HG02798 (cell line): ENCODE results near the gene CACNA1D.

Experiments used
- ATAC-seq: cut with Tn5 transposase; IDR thresholded peaks from one replicate; pipeline ENCODE4 v1.9.1; 2021; ENCODE audit warnings: mild to moderate bottlenecking; ENCODE audit not compliant: unreplicated experiment, poor library complexity

Gene CACNA1D

DNA sequence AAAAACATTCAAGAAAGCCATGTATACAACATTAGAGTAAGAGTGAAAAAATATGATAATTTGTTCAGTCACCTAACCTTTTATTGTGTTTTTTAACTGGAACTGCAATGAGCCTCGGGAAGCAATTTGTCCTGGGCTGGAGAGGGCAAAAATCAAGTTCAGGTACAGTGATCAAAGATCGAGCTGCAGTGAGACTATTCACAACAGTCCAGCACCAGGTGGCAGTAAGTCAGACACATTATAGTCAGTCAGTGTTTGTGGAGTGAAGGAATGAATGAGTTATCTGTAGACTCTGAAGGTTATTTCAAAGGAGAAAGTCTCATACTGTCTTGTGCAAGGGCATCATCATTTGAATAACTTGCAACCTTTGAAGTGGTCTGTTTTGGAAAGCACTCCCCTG, 235.2 kb downstream of the CACNA1D start:
- ATAC-seq: peak; percentile 58

DNA sequence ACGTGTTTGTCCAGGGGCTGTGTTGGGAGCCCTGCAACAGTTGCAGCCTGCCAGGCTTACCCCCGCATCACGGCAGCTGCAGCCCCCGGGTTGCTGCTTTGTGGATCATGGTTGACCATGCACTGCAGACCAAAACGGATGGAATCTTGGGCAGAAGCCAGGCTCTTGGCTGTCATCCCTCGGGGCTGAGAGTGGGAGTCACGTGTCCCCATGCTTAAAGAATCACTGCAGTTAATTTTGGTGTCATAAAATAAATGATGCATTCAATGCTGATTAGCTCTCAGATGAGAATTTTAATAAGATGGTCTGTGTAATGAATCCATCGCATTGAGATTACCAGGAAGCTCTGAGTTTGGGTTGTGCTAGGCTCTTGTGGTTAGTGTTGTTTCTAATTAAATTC, 236.2 kb downstream of the CACNA1D start:
- ATAC-seq: no peak

GRCh38 chr3:53731934-53732624, 237.7 kb downstream of the CACNA1D start:
- ATAC-seq: no peak

DNA sequence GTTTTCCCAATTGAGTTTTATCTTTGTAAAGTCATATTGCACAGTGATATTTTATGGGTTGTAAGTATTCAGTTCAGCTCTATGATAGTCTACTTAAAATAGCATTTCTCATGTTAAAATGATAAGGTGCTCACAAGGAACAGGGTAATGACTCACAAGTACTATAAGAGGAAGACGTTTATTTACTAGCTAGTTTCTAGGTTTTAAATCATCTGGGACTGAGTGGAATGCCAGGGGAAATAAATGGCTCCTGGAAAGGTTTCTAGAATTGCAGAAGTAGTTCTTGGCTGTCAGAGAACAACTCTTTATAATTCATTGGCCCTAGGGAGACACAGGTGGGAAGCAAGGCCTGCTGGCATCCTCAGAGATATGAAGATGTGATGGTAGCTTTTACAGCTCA, 239.0 kb downstream of the CACNA1D start:
- no peak for ATAC-seq

GRCh38 chr3:53739966-53740365, 245.6 kb downstream of the CACNA1D start:
- no peak for ATAC-seq

DNA sequence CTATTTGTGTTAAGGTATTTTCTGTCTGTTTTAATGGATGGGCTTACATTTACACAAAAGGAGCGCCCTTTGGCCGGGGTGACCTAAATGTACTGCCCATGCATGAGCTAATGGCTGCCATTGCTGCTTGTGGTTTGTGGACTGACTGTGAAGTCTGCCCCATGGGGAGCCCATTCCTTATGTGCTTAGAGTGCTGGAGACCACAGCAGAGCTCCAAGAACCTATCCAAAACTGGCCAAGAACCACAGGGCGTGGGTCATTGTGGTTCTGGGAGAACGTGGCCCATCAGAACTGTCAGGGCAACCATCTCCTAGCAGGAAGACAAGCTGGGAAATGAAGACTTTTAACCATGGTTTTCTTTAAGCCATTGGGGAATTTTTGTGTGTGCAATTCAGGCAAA, 246.5 kb downstream of the CACNA1D start:
- no peak for ATAC-seq

DNA sequence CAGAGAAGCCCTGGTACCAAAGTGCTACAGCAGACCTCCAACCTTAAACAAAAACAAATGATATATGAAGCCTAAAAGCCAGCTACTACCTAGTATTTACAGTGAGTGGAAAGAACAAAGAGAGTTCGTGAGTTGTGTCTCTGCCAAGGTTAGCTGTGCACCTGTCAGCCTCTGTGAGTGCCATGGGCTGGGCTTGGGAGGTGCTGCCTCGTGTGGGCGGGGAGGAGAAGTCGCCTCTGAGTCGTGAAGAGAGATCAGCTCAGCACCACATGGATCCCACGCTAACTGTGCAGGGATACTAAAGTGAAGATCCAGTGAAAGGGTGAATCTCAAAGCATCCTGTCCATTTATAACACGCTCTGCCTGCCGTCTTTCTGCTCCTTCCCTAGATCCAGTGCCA, 249.9 kb downstream of the CACNA1D start:
- ATAC-seq: no peak

DNA sequence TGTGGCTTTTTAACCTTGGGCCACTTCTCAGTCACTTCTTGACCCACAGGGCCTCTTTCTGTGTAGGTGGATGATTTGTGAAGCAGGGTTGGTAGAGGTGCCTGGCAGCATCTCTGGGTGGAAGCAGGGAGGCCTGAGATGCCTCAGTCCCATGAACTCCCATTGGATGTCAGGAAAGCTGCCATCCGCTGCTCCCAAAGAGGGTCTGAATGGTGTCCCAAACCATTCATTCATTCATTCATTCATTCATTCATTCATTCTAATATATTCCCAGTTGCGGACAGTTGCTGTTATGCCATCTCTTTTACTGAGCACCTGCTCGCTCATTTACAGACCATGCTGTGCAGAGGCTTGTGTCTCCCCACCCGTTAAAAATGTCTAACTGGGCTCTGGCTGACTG, 253.1 kb downstream of the CACNA1D start:
- ATAC-seq: no peak

DNA sequence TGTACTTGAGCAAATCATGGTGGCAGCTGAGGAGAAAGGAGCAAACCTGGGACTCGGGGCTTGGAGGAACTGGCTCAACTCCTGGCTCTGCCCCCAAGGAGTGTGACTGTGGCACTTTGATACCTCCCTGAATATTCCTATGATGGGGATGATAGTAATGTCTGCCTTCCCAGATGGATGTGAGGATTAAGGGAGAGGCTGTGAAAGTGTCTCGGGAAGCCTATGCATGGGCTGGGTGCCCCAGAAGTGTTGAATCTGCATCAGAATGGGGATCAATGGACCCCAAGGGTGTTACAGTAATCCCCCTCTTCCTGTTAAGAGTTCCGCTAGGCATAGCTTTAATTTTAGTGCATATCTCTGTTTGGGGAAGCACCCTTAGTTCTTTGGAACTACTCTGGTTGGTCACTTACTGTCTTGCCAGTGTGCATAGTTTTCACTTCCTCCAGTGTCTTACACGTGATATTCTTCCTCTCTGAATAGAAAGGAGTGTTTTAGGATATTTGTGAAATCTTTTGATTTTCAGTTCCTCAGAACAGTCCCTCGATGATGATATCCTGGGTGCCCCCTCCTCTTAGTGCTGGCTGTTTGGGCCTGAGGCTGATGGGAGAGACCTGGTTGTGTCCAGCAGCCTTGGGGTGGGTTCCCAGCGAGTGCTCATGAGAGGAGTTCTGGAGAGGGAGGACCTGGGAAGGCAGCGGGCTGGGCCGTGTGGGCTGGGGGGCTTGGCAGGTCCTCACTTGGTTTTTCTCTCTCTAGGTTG, 254.3 kb downstream of the CACNA1D start:
- peak; percentile 80 for ATAC-seq

GRCh38 chr3:53749448-53749847, 255.0 kb downstream of the CACNA1D start:
- ATAC-seq: no peak

DNA sequence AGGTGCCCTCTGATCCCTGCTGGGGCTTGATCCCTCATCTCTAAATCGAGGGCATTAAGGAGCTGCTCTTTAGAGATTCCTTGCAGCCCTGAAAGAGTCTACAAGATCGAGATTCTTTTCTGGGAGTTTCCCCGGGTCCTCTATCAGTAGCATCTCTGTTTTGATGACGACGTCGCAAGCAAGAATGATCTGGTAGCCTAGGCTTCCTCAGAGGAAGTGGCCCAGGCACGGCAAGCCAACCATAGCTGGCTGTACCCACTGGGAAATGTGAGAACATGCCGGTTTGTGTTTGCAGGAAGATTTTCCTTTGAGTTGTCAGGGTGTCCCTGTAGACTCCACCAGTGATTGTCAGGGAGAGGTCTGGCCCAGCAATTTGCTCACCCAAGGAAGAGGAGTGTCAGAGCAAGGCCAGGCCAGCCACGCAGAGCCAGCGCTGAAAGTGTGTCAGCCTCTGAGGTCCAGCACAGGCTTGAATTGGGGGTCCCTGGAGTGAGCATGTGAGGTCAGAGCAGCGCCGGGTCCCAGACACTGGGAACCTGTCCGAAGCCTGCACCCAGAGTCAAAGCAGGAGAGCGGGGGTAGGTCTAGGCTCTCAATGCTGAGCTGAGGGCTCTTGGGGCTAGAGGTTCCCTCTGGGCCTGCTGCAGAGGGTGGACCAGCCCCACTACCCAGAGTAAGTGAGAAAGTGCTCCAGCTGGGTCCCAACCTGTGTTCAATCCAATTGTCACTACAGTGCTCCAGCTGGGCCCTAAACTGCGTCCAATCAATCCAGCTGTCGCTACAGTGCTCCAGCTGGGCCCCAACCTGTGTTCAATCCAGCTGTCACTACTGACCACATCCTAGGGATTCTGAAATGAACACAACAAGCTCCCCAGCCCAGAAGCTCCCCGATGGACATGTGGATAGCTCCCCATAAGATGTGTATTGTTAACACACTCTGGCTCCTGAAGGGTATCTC, 256.1 kb downstream of the CACNA1D start:
- ATAC-seq: no peak

GRCh38 chr3:53753518-53754183, 259.2 kb downstream of the CACNA1D start:
- peak; percentile 56 for ATAC-seq

DNA sequence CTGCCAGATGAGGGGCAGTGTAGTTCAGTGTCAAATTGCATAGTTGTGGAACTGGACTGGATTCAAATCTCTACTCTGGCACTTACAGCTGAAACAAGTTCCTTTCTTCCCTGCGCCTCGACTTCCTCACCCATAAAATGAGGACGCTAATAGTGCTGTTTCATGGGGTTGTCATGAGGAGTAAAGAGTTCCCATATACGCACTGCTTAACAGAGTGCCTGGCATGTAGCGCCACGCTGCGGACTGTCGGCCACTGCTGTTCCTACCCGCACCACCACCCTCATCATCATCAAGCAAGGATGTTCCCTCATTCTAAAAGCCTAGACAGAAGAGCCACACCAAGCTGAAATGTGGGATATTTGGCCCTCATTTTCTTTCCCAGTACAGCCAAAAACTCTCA, 259.9 kb downstream of the CACNA1D start:
- no peak for ATAC-seq

- no peak for ATAC-seq
These were observed 264.4 kb downstream of the CACNA1D start for GRCh38 chr3:53758846-53759245.

DNA sequence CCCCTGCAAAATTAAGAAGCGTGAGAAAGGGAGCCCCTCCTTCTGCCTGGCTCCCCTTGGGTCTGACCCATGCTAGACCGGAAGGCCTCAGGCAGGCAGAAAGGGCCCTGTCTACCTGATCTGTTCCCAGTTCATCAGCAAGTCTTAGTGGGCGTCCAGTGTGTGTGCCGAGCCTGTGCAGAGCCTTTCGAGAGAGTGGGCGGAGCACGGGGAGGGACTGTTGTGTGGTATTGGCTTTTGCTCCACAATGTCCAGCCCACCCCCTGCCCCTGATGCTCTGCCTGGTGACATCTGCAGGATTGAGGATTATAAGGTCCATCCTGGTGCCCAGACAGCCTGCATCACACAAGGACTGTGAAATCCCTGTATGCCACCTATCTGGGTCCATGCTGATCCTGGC, 268.9 kb downstream of the CACNA1D start:
- ATAC-seq: no peak

DNA sequence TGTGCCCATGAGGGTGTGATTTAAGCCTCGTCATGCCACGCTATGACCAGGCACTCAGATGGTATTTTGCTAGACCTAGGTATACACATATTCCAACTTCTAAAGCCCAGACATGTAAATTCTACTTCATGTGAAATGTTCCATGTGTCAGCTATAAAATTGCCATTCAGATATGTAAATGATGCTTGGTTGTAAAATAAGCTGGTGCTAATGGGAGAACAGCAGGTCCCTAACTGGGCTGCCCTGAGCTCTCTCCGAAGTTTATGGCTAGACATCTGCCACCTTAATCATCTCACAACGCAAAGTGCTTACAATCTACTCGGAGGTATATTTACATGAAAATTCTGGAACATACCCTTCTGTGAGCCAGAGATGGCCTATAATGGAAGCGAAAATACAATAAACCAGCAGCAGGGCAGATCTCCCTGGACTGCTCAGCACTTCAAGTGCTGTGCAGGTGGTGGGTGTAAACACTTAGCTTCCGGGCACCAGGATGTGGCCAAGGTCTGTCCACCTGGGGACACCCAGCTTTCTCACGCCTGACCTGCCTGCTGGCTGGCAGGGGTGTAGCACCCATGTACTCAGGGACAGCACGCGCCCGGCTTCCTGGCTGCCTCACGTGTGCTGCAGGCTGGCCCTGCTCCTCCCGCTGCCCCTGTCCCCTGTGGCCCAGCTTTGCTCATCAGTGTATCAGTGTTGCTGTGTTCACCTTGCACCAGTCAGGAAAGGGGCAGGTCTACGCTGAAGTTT, 269.8 kb downstream of the CACNA1D start:
- no peak for ATAC-seq

DNA sequence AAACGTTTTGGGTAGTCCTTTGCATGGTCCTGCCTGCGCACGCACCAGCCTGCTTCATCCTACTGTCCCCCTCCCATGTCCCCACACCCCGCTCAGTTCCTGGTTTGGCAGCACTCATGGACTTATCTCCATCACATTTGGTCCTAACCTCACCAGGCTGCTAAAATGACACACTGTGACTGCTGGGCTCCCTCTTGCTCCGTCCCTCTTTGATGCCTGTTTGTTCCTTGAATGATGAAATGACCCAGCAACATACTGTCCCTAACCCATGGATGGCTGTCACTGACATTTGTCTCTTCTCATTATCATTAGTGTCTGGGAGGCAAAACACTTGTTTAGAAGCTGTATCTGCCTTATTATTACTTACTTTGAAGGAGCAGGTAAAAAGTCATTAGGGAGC, 271.3 kb downstream of the CACNA1D start:
- ATAC-seq: no peak

DNA sequence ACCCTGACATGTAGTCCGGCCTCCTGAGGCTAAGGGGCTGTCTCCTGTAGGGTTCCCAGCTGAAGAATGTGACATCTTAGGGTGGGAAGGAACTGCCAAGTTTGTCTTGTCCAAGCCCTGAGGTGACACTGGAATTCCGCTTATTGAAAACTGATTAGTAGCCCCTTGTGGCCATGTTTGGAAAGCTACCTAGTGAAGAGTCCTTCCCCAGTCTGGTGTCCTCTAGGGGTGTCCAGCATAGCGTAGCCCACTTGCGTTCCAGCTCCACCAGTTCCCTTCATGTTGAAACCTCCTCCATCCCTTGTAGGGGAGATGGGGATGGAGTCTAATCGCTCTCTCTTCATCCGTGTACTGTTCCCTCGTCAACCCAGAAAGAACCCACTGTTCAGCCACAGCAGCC, 272.3 kb downstream of the CACNA1D start:
- ATAC-seq: no peak
